ENCODE data around the gene DVL1. TPM values are rescaled to one million over a fixed set of nuclear protein-coding genes. Genes with fewer than 3 reads are reported as not detected.

The DVL1 gene
- total RNA-seq, 1 experiment from 2014 or later = 91.4 TPM

DNA sequence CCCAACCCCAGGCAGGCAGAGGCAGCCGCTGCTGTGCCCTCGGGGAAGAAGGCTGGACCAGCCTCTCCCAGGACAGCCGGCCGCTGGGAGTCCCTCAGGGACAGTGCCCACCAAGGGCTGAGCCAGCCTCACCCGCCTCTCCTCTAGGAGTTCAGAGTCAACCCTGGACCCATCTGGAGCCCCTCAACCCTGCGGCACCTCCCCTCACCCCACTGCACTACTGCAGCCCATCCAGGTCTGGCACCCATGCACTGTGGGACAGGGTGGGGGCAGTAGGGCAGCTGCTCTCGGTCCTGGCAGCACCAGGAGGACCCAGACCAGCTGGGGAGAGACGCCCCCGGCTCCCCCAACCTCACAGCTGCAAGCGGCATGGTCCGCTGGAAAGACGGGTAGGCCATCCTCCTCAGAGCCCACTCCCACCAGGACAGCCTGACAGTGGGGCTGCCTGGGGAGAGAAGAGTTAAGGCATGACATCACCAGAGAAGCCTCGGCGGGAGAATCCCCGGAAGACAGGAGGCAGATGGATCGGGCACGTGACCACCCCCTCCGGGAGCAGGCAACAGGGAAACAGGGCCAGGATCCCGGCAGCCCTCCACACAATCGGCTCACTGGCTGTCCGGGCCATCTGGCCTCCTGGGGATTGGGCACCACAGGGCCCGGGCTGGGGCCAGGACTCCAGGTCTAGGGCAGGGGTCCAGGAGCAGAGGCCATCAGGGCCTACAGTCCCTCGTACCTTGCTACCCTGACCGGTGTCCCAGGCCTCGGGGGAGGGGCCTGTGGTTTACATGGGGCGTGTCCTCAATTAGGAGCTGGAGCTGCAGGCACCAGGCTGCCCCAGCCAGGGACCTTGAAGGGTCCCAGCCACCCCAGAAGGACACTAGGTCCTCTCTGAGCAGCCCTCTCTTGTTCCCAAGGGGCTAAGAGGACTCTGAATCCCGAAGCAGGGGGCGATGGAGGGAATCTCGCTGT is 44.6 kb downstream of the DVL1 start:
- ATAC-seq = peak; percentile 1; the same call in 1 of the 2 replicates
- DNase-seq (ENCODE audit: low spot score) = peak; percentile 61
- ChIA-PET POLR2A (interaction anchor here (1.0 to 2.6 kb wide), 3 partner anchors 9 to 13 kb away, joined by 3 to 7 read pairs (median 5); no protein-coding TSS in a partner anchor), CTCF (interaction anchor here (0.6 to 7.6 kb wide), 13 partner anchors 11 to 271 kb away, joined by 3 to 81 read pairs (median 3); partner anchors contain the start of gene CCNL2)
- no peaks in the 10 kb centered on the region for H3K9me3 Mint-ChIP-seq
- peaks cover 21% of the 10 kb centered on the region for H3K4me1 Mint-ChIP-seq
- no peak overlapping the region for H3K27ac Mint-ChIP-seq
- peaks cover 6% of the 10 kb centered on the region; the same call in 1 of the 2 replicates for H3K27me3 Mint-ChIP-seq (ENCODE audit: low read depth)
- no peaks in the 10 kb centered on the region for H3K36me3 Mint-ChIP-seq
- no peak overlapping the region for H3K4me3 Mint-ChIP-seq
- no peak for TF ChIP-seq ZNF121 (CRISPR knock-in tag; IDR thresholded peaks at IDR 0.05)
- TF ChIP-seq, protein P1, sequence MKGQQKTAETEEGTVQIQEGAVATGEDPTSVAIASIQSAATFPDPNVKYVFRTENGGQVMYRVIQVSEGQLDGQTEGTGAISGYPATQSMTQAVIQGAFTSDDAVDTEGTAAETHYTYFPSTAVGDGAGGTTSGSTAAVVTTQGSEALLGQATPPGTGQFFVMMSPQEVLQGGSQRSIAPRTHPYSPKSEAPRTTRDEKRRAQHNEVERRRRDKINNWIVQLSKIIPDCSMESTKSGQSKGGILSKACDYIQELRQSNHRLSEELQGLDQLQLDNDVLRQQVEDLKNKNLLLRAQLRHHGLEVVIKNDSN (CRISPR knock-in tag; IDR thresholded peaks at IDR 0.05) = peak; percentile 94
- 0 out of 2 replicates have a peak, but pooled peaks have one; percentile 19 for TF ChIP-seq FOXK1 (CRISPR knock-in tag; IDR thresholded peaks at IDR 0.05)
- TF ChIP-seq ZNF317 (CRISPR knock-in tag; IDR thresholded peaks at IDR 0.05; ENCODE audit: borderline replicate concordance, low read depth) = no peak
- no peak for TF ChIP-seq GRHL2 (CRISPR knock-in tag; IDR thresholded peaks at IDR 0.05; ENCODE audit: insufficient replicate concordance, severe bottlenecking)
- TF ChIP-seq ESRRA (CRISPR knock-in tag; IDR thresholded peaks at IDR 0.05; ENCODE audit: borderline replicate concordance) = no peak
- no peak for TF ChIP-seq GABPB1 (CRISPR knock-in tag; IDR thresholded peaks at IDR 0.05)
- TF ChIP-seq, protein P2, sequence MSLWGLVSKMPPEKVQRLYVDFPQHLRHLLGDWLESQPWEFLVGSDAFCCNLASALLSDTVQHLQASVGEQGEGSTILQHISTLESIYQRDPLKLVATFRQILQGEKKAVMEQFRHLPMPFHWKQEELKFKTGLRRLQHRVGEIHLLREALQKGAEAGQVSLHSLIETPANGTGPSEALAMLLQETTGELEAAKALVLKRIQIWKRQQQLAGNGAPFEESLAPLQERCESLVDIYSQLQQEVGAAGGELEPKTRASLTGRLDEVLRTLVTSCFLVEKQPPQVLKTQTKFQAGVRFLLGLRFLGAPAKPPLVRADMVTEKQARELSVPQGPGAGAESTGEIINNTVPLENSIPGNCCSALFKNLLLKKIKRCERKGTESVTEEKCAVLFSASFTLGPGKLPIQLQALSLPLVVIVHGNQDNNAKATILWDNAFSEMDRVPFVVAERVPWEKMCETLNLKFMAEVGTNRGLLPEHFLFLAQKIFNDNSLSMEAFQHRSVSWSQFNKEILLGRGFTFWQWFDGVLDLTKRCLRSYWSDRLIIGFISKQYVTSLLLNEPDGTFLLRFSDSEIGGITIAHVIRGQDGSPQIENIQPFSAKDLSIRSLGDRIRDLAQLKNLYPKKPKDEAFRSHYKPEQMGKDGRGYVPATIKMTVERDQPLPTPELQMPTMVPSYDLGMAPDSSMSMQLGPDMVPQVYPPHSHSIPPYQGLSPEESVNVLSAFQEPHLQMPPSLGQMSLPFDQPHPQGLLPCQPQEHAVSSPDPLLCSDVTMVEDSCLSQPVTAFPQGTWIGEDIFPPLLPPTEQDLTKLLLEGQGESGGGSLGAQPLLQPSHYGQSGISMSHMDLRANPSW (CRISPR knock-in tag; conservative IDR thresholded peaks at IDR 0.05; ENCODE audit: low read depth) = no peak
- TF ChIP-seq NFE2L1 (CRISPR knock-in tag; IDR thresholded peaks at IDR 0.05) = no peak
- TF ChIP-seq IRF2 (CRISPR knock-in tag; IDR thresholded peaks at IDR 0.05; ENCODE audit: borderline replicate concordance, low read depth) = no peak
- TF ChIP-seq, protein P3, sequence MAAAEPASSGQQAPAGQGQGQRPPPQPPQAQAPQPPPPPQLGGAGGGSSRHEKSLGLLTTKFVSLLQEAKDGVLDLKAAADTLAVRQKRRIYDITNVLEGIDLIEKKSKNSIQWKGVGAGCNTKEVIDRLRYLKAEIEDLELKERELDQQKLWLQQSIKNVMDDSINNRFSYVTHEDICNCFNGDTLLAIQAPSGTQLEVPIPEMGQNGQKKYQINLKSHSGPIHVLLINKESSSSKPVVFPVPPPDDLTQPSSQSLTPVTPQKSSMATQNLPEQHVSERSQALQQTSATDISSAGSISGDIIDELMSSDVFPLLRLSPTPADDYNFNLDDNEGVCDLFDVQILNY (CRISPR knock-in tag; IDR thresholded peaks at IDR 0.05) = peak; percentile 64
- TF ChIP-seq, protein P4, sequence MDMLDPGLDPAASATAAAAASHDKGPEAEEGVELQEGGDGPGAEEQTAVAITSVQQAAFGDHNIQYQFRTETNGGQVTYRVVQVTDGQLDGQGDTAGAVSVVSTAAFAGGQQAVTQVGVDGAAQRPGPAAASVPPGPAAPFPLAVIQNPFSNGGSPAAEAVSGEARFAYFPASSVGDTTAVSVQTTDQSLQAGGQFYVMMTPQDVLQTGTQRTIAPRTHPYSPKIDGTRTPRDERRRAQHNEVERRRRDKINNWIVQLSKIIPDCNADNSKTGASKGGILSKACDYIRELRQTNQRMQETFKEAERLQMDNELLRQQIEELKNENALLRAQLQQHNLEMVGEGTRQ (CRISPR knock-in tag; IDR thresholded peaks at IDR 0.05) = peak; percentile 93
- TF ChIP-seq RORB (CRISPR knock-in tag; IDR thresholded peaks at IDR 0.05) = no peak
- no peak for TF ChIP-seq NR1H2 (CRISPR knock-in tag; IDR thresholded peaks at IDR 0.05)
- TF ChIP-seq, protein P5, sequence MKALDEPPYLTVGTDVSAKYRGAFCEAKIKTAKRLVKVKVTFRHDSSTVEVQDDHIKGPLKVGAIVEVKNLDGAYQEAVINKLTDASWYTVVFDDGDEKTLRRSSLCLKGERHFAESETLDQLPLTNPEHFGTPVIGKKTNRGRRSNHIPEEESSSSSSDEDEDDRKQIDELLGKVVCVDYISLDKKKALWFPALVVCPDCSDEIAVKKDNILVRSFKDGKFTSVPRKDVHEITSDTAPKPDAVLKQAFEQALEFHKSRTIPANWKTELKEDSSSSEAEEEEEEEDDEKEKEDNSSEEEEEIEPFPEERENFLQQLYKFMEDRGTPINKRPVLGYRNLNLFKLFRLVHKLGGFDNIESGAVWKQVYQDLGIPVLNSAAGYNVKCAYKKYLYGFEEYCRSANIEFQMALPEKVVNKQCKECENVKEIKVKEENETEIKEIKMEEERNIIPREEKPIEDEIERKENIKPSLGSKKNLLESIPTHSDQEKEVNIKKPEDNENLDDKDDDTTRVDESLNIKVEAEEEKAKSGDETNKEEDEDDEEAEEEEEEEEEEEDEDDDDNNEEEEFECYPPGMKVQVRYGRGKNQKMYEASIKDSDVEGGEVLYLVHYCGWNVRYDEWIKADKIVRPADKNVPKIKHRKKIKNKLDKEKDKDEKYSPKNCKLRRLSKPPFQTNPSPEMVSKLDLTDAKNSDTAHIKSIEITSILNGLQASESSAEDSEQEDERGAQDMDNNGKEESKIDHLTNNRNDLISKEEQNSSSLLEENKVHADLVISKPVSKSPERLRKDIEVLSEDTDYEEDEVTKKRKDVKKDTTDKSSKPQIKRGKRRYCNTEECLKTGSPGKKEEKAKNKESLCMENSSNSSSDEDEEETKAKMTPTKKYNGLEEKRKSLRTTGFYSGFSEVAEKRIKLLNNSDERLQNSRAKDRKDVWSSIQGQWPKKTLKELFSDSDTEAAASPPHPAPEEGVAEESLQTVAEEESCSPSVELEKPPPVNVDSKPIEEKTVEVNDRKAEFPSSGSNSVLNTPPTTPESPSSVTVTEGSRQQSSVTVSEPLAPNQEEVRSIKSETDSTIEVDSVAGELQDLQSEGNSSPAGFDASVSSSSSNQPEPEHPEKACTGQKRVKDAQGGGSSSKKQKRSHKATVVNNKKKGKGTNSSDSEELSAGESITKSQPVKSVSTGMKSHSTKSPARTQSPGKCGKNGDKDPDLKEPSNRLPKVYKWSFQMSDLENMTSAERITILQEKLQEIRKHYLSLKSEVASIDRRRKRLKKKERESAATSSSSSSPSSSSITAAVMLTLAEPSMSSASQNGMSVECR (CRISPR knock-in tag; IDR thresholded peaks at IDR 0.05; ENCODE audit: borderline replicate concordance) = 0 out of 2 replicates have a peak, but pooled peaks have one; percentile 9
- TF ChIP-seq ZNF219 (CRISPR knock-in tag; IDR thresholded peaks at IDR 0.05; ENCODE audit: borderline replicate concordance) = no peak
- no peak for TF ChIP-seq NFYB (CRISPR knock-in tag; conservative IDR thresholded peaks at IDR 0.05; ENCODE audit: low read depth)
- no peak for TF ChIP-seq PRRX2 (CRISPR knock-in tag; IDR thresholded peaks at IDR 0.05)
- no peak for TF ChIP-seq ZBTB21 (CRISPR knock-in tag; IDR thresholded peaks at IDR 0.05; ENCODE audit: borderline replicate concordance)
- TF ChIP-seq ZNF416 (CRISPR knock-in tag; IDR thresholded peaks at IDR 0.05) = no peak
- TF ChIP-seq, protein P6, sequence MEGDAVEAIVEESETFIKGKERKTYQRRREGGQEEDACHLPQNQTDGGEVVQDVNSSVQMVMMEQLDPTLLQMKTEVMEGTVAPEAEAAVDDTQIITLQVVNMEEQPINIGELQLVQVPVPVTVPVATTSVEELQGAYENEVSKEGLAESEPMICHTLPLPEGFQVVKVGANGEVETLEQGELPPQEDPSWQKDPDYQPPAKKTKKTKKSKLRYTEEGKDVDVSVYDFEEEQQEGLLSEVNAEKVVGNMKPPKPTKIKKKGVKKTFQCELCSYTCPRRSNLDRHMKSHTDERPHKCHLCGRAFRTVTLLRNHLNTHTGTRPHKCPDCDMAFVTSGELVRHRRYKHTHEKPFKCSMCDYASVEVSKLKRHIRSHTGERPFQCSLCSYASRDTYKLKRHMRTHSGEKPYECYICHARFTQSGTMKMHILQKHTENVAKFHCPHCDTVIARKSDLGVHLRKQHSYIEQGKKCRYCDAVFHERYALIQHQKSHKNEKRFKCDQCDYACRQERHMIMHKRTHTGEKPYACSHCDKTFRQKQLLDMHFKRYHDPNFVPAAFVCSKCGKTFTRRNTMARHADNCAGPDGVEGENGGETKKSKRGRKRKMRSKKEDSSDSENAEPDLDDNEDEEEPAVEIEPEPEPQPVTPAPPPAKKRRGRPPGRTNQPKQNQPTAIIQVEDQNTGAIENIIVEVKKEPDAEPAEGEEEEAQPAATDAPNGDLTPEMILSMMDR (IDR thresholded peaks at IDR 0.05) = no peak
- TF ChIP-seq, protein P7, sequence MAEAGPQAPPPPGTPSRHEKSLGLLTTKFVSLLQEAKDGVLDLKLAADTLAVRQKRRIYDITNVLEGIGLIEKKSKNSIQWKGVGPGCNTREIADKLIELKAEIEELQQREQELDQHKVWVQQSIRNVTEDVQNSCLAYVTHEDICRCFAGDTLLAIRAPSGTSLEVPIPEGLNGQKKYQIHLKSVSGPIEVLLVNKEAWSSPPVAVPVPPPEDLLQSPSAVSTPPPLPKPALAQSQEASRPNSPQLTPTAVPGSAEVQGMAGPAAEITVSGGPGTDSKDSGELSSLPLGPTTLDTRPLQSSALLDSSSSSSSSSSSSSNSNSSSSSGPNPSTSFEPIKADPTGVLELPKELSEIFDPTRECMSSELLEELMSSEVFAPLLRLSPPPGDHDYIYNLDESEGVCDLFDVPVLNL (CRISPR knock-in tag; IDR thresholded peaks at IDR 0.05; ENCODE audit: borderline replicate concordance, low read depth) = peak; percentile 18; the same call in 1 of the 2 replicates

Data from WTC11 (cell line).